Measurements from ENCODE around the gene RASA3.

DNA sequence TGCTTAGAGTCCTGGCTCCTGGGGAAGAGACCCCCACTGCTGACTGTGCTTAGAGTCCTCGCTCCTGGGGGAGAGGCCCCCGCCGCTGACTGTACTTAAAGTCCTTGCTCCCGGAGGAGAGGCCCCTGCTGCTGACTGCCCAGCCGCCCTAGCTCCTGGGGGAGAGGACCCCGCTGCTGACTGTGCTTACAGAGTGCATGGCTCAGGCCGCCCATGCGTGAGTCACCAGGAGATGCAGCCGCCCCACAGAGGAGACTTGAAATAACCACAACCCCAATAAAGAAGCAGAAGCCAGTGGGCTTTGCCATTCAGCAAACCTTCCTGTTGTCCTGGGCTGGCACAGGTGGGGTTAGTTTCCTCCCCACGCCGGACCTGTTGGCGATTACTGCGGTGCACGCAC, 79.4 kb downstream of the RASA3 start:
- TF ChIP-seq, protein P1, sequence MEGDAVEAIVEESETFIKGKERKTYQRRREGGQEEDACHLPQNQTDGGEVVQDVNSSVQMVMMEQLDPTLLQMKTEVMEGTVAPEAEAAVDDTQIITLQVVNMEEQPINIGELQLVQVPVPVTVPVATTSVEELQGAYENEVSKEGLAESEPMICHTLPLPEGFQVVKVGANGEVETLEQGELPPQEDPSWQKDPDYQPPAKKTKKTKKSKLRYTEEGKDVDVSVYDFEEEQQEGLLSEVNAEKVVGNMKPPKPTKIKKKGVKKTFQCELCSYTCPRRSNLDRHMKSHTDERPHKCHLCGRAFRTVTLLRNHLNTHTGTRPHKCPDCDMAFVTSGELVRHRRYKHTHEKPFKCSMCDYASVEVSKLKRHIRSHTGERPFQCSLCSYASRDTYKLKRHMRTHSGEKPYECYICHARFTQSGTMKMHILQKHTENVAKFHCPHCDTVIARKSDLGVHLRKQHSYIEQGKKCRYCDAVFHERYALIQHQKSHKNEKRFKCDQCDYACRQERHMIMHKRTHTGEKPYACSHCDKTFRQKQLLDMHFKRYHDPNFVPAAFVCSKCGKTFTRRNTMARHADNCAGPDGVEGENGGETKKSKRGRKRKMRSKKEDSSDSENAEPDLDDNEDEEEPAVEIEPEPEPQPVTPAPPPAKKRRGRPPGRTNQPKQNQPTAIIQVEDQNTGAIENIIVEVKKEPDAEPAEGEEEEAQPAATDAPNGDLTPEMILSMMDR (conservative IDR thresholded peaks at IDR 0.05; ENCODE audit: low read length) = no peak
- TF ChIP-seq EZH2phosphoT487 (IDR thresholded peaks at IDR 0.05; ENCODE audit: borderline replicate concordance, low read depth, low read length) = no peak
